ENCODE results near the gene PAMR1.

DNA sequence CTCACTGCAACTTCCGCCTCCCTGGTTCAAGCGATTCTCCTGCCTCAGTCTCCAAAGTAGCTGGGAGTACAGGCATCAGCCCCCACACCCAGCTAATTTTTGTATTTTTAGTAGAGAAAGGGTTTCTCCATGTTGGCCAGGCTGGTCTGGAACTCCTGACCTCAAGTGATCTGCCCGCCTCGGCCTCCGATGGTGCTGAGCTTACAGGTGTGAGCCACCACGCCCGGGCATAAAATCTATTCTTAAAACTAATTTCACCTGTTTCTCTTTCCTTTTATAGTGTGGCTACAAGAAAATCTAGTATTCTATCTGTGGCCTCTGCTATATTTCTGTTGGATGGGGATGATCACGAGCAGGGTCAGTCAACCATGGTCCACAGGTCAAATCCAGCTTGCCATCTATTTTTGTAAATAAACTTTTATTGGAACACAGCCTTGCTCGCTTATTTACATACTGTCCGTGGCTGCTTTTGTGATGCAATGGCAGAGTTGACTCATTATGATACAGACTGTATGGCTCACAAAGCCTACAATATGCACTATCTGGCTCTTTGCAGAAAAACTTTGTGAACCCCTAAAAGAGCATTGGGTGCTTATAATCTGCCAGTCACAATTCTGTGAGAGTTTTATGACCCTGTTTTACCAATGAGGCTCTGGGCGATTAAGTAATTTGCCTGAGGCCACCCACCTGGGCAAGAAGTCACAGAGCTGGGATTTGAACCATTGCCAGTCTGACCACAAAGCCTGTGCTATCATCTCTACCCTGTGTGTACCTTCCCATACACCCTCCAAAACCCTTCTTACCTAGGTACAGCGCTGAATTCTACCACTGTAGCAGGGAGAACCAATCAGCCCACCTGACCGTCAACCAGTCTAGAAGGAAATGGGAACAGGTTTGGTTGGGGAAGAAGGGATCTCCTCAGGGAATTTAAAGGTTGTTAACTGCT lies 134.4 kb downstream of the PAMR1 start:
- TF ChIP-seq, protein P1, sequence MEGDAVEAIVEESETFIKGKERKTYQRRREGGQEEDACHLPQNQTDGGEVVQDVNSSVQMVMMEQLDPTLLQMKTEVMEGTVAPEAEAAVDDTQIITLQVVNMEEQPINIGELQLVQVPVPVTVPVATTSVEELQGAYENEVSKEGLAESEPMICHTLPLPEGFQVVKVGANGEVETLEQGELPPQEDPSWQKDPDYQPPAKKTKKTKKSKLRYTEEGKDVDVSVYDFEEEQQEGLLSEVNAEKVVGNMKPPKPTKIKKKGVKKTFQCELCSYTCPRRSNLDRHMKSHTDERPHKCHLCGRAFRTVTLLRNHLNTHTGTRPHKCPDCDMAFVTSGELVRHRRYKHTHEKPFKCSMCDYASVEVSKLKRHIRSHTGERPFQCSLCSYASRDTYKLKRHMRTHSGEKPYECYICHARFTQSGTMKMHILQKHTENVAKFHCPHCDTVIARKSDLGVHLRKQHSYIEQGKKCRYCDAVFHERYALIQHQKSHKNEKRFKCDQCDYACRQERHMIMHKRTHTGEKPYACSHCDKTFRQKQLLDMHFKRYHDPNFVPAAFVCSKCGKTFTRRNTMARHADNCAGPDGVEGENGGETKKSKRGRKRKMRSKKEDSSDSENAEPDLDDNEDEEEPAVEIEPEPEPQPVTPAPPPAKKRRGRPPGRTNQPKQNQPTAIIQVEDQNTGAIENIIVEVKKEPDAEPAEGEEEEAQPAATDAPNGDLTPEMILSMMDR (IDR thresholded peaks at IDR 0.05) = no peak
- TF ChIP-seq POLR2A (IDR thresholded peaks at IDR 0.05) = no peak

Data from lower leg skin (tissue), 3 donors.